HL-60 (cell line): ENCODE data around the gene CHST14.

Experiments used
- DNase-seq, 2 experiments: peaks; one replicate each; pipeline ENCODE4 v3.0.0-alpha.2; 2010 to 2020; ENCODE audit warnings: low read depth in 1 of 2, low spot score in 1 of 2
- H3K27ac ChIP-seq: fragments of 250-450 bp; sonication (Bioruptor Pico); replicated peaks from 2 replicates; pipeline ENCODE4 v1.5.1; 2020; ENCODE audit warnings: mild to moderate bottlenecking, moderate library complexity
- H3K27me3 ChIP-seq: fragments of 250-450 bp; sonication (Bioruptor Pico); 2 replicates; pipeline ENCODE4 v1.5.1; 2021; ENCODE audit warnings: mild to moderate bottlenecking, moderate library complexity; ENCODE audit not compliant: insufficient read depth, poor library complexity, severe bottlenecking
- H3K4me3 ChIP-seq: replicated peaks from 2 replicates; pipeline ENCODE4 v1.5.1; 2011; ENCODE audit warnings: mild to moderate bottlenecking, control low read depth, low read length; ENCODE audit not compliant: insufficient read depth
- CTCF ChIP-seq: IDR thresholded peaks from one replicate; pipeline ENCODE4 v1.5.1; 2011; ENCODE audit warnings: low read length, control low read depth, inconsistent platforms; ENCODE audit not compliant: insufficient read depth
- GABPA ChIP-seq: IDR thresholded peaks from 2 replicates; pipeline ENCODE4 v1.6.1; 2012; ENCODE audit warnings: low read depth
- POLR2AphosphoS5 ChIP-seq: IDR thresholded peaks from 2 replicates; pipeline ENCODE4 v1.6.1; 2012; ENCODE audit warnings: low read depth
- REST ChIP-seq: IDR thresholded peaks from 2 replicates; pipeline ENCODE4 v1.6.1; 2012; ENCODE audit warnings: low read depth; ENCODE audit not compliant: insufficient replicate concordance
- SPI1 ChIP-seq: IDR thresholded peaks from 2 replicates; pipeline ENCODE4 v1.6.1; 2012; ENCODE audit warnings: low read depth, mild to moderate bottlenecking, borderline replicate concordance

Gene CHST14

DNA sequence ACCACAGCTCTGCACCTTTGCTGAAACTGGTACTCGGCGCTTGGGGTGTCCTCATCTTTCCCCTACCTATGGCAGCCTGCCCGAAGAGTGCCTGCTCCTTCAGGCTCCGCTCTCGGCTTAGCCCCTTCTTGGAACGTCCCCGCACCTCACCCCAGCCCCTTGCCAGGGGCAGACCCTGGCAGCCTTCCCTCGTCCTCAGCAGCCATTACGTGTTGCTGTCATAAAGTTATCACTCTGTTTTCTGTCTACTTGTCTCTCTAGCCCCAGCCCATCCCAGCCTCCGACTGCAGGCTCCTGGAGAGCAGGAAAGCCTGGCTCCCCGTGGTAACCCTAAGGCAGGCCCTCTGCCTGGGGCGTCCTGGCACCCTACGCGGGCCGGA lies 35.1 kb upstream of the CHST14 start:
- DNase-seq: no peak
- Histone ChIP-seq H3K4me3 (no peak overlapping the region), H3K27me3 (peaks cover 25% of the 10 kb centered on the region), H3K27ac (no peak overlapping the region)
- TF ChIP-seq REST (no peak), SPI1 (no peak), GABPA (no peak), POLR2AphosphoS5 (no peak), CTCF (no peak)

GRCh38 chr15:40436116-40436891 lies 34.5 kb upstream of the CHST14 start:
- no peak for TF ChIP-seq CTCF
- TF ChIP-seq GABPA: no peak
- no peak for TF ChIP-seq SPI1
- TF ChIP-seq REST: no peak
- TF ChIP-seq POLR2AphosphoS5: no peak
- Histone ChIP-seq H3K27ac (no peak overlapping the region), H3K27me3 (peaks cover 25% of the 10 kb centered on the region), H3K4me3 (0 out of 2 replicates have a peak overlapping the region, but pooled peaks have one; percentile 7)
- DNase-seq: no peak

DNA sequence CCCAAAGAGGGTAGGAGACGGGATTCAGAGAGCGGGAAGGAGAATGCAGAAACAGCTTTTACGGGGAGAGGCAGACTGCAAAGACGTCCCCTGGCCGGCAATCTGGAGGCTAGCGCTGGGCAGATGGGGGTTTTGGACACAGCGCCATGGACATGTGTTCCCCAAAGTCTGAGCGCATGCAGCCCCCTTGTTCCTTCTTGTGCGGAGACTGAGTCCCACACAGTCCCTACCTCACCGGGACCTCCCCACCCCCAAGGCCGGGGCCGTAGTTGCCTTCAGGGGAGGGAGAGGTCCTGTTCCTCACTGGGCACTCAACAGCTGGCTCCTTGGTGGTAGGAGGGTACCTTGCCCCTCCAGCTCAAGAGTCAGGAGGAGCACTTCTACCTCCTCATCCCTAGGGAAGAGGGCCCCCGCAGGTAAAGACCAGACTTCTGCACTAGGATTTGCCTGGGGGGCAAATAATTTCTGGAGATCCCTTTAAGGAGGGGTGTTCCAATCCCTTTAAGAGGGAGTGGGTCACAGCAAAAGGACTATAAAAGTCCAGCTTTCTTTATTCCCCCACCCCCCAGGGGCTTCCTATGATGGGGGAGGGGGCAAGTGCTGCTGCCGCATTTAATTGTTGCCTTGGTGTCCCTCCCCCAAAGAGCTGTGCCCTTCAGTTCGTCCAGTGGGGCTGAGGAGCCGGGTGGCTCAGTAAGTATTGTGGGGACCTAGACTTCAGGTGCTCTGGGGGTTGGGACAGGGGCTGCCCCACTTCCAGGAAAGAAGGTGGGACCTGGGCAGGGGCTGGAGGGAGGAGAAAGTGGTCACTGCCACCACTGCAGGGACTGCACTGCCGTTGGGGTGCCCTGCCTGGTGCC lies 33.7 kb upstream of the CHST14 start:
- TF ChIP-seq CTCF (no peak), GABPA (no peak), REST (no peak), POLR2AphosphoS5 (no peak), SPI1 (no peak)
- H3K27me3 ChIP-seq: peaks cover 25% of the 10 kb centered on the region

More for the DNA sequence above, 33.7 kb upstream of the CHST14 start:
- no peak for DNase-seq
- no peak overlapping the region for H3K4me3 ChIP-seq
- no peak overlapping the region for H3K27ac ChIP-seq
